HEK293 (cell line): ENCODE data around the gene BLZF1.

Experiments used
- CTCF ChIA-PET: fragments of 350-600 bp; formaldehyde crosslinking; extraction: SDS; loops from one replicate; lab custom pipeline; 2021; ENCODE audit warnings: antibody characterized with exemption; lab: Yijun Ruan, JAX
- POLR2A ChIA-PET: fragments of 300-600 bp; formaldehyde crosslinking; extraction: SDS; loops from one replicate; lab custom pipeline; 2020; ENCODE audit warnings: antibody characterized with exemption, inconsistent platforms; lab: Yijun Ruan, JAX
- H3K27ac ChIP-seq: fragments of 200-500 bp; sonication (Bioruptor generic); 2 replicates; pipeline ENCODE4 v1.5.1; 2014; ENCODE audit warnings: low read depth, low read length, control low read depth, inconsistent platforms; ENCODE audit errors: extremely low read depth
- H3K36me3 ChIP-seq, 2 experiments: fragments of 200-500 bp in 1 of 2; sonication (Bioruptor generic) in 1 of 2; 1 replicate in 1 of 2; 2 replicates in 1 of 2; pipeline ENCODE4 v1.5.1; 2014 to 2017; ENCODE audit warnings: inconsistent platforms in 2 of 2, low read length in 2 of 2; ENCODE audit not compliant: control insufficient read depth in 2 of 2, insufficient read depth in 1 of 2
- H3K4me1 ChIP-seq: fragments of 200-500 bp; sonication (Bioruptor generic); 2 replicates; pipeline ENCODE4 v1.5.1; 2014; ENCODE audit warnings: mild to moderate bottlenecking, low read length, inconsistent platforms; ENCODE audit not compliant: control insufficient read depth, insufficient read depth
- H3K4me3 ChIP-seq: 2 replicates; pipeline ENCODE4 v1.5.1; 2011; ENCODE audit warnings: low read depth, mild to moderate bottlenecking, control low read depth, low read length, moderate library complexity
- H3K9me3 ChIP-seq: fragments of 200-500 bp; sonication (Bioruptor generic); 2 replicates; pipeline ENCODE4 v1.5.1; 2014; ENCODE audit warnings: low read depth, low read length, inconsistent platforms; ENCODE audit not compliant: control insufficient read depth, insufficient read depth
- GLI4 ChIP-seq: fragments of 450-650 bp; formaldehyde crosslinking; IDR thresholded peaks from 2 replicates; pipeline ENCODE4 v1.5.1; 2016; ENCODE audit warnings: missing biosample characterization, missing genetic modification characterization
- KLF10 ChIP-seq: fragments of 450-650 bp; IDR thresholded peaks from 2 replicates; pipeline ENCODE4 v1.5.1; 2018; ENCODE audit warnings: missing biosample characterization, mild to moderate bottlenecking, missing genetic modification characterization
- KLF8 ChIP-seq: fragments of 450-650 bp; formaldehyde crosslinking; IDR thresholded peaks from 2 replicates; pipeline ENCODE4 v1.5.1; 2016; ENCODE audit warnings: missing biosample characterization, missing genetic modification characterization
- OVOL3 ChIP-seq: fragments of 450-650 bp; formaldehyde crosslinking; IDR thresholded peaks from 2 replicates; pipeline ENCODE4 v1.5.1; 2016; ENCODE audit warnings: missing biosample characterization, missing genetic modification characterization
- PRDM4 ChIP-seq: fragments of 450-650 bp; formaldehyde crosslinking; IDR thresholded peaks from 2 replicates; pipeline ENCODE4 v1.5.1; 2017; ENCODE audit warnings: missing biosample characterization, missing genetic modification characterization
- REPIN1 ChIP-seq: fragments of 450-650 bp; formaldehyde crosslinking; IDR thresholded peaks from 2 replicates; pipeline ENCODE4 v1.5.1; 2017; ENCODE audit warnings: missing biosample characterization, missing genetic modification characterization, low read depth
- SP3 ChIP-seq: fragments of 450-650 bp; formaldehyde crosslinking; IDR thresholded peaks from 2 replicates; pipeline ENCODE4 v1.5.1; 2016; ENCODE audit warnings: missing biosample characterization, missing genetic modification characterization
- ZBTB8A ChIP-seq: fragments of 450-650 bp; formaldehyde crosslinking; IDR thresholded peaks from 2 replicates; pipeline ENCODE4 v1.5.1; 2016; ENCODE audit warnings: missing biosample characterization, missing genetic modification characterization
- ZNF2 ChIP-seq: fragments of 450-650 bp; formaldehyde crosslinking; IDR thresholded peaks from 2 replicates; pipeline ENCODE4 v1.5.1; 2016; ENCODE audit warnings: missing biosample characterization, missing genetic modification characterization
- ZNF223 ChIP-seq: fragments of 450-650 bp; formaldehyde crosslinking; IDR thresholded peaks from 2 replicates; pipeline ENCODE4 v1.5.1; 2016; ENCODE audit warnings: missing biosample characterization, missing genetic modification characterization
- ZNF266 ChIP-seq: fragments of 450-650 bp; formaldehyde crosslinking; IDR thresholded peaks from 2 replicates; pipeline ENCODE4 v1.5.1; 2016; ENCODE audit warnings: missing biosample characterization, missing genetic modification characterization, low read depth
- ZNF280D ChIP-seq: fragments of 450-650 bp; formaldehyde crosslinking; IDR thresholded peaks from 2 replicates; pipeline ENCODE4 v1.5.1; 2016; ENCODE audit warnings: missing biosample characterization, missing genetic modification characterization
- ZNF350 ChIP-seq: fragments of 450-650 bp; formaldehyde crosslinking; IDR thresholded peaks from 2 replicates; pipeline ENCODE4 v1.5.0; 2017; ENCODE audit warnings: missing biosample characterization, mild to moderate bottlenecking, missing genetic modification characterization
- ZNF488 ChIP-seq: fragments of 450-650 bp; formaldehyde crosslinking; IDR thresholded peaks from 2 replicates; pipeline ENCODE4 v1.5.1; 2016; ENCODE audit warnings: missing biosample characterization, missing genetic modification characterization
- ZNF529 ChIP-seq: fragments of 450-650 bp; formaldehyde crosslinking; IDR thresholded peaks from 2 replicates; pipeline ENCODE4 v1.5.1; 2017; ENCODE audit warnings: missing genetic modification characterization, missing biosample characterization; ENCODE audit not compliant: insufficient replicate concordance
- ZNF548 ChIP-seq: fragments of 450-650 bp; formaldehyde crosslinking; IDR thresholded peaks from 2 replicates; pipeline ENCODE4 v1.5.1; 2016; ENCODE audit warnings: missing biosample characterization, missing genetic modification characterization
- ZNF560 ChIP-seq: fragments of 450-650 bp; formaldehyde crosslinking; IDR thresholded peaks from 2 replicates; pipeline ENCODE4 v1.5.1; 2017; ENCODE audit warnings: missing biosample characterization, missing genetic modification characterization, borderline replicate concordance
- ZNF561 ChIP-seq: fragments of 450-650 bp; IDR thresholded peaks from 2 replicates; pipeline ENCODE4 v1.5.1; 2018; ENCODE audit warnings: missing biosample characterization, missing genetic modification characterization, borderline replicate concordance
- ZNF677 ChIP-seq: fragments of 450-650 bp; IDR thresholded peaks from 2 replicates; pipeline ENCODE4 v1.5.0; 2018; ENCODE audit warnings: missing biosample characterization, mild to moderate bottlenecking, missing genetic modification characterization, moderate library complexity
- ZNF701 ChIP-seq: fragments of 450-650 bp; formaldehyde crosslinking; IDR thresholded peaks from 2 replicates; pipeline ENCODE4 v1.5.1; 2016; ENCODE audit warnings: missing biosample characterization, missing genetic modification characterization
- ZXDB ChIP-seq: fragments of 450-650 bp; formaldehyde crosslinking; IDR thresholded peaks from 2 replicates; pipeline ENCODE4 v1.5.1; 2016; ENCODE audit warnings: missing biosample characterization, missing genetic modification characterization
- TF ChIP-seq, protein P1 (sequence below): fragments of 450-650 bp; formaldehyde crosslinking; IDR thresholded peaks from 2 replicates; pipeline ENCODE4 v1.5.0; 2017; ENCODE audit warnings: missing biosample characterization, missing genetic modification characterization, borderline replicate concordance
- TF ChIP-seq, protein P2 (sequence below): fragments of 450-650 bp; formaldehyde crosslinking; IDR thresholded peaks from 2 replicates; pipeline ENCODE4 v1.5.1; 2016; ENCODE audit warnings: missing biosample characterization, missing genetic modification characterization

The BLZF1 gene, protein sequence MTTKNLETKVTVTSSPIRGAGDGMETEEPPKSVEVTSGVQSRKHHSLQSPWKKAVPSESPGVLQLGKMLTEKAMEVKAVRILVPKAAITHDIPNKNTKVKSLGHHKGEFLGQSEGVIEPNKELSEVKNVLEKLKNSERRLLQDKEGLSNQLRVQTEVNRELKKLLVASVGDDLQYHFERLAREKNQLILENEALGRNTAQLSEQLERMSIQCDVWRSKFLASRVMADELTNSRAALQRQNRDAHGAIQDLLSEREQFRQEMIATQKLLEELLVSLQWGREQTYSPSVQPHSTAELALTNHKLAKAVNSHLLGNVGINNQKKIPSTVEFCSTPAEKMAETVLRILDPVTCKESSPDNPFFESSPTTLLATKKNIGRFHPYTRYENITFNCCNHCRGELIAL

DNA sequence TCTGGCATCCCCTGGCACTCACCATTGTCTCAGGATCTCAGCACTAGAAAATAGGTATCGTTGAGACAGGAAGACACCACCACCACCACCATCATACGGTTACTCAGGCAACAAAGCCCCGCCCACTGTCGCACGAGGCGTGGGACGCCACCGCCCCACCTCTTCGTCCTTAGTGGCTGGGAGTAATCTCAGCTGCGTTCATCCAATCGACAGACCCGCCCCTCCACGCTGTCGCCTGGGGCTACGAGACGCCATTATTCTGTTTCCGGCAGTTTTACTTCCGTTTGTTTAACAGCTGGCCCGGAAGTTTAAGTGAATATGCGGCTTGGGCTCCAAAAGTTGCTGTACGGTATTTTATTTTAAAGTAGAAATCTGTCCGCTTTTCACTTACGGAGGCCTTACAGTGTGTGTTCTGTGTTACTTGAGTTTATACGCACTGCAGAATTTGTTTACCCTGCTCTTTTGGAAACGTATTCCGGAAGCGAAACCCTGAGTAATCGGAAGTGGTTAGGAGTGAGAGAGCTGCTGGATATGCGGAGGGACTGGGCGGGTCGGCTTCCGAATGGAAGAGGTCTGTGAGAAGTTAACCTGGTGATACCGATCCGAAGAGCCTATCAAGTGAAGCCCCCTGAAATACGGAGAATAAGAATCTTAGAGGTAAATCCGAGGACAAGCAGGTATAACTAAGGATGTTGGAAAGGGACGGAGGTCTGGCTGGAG lies at the start of gene BLZF1, which contains the start of gene NME7:
Gene BLZF1, plus strand, starts transcription at position 510 of the 720 bp plus-strand sequence. CDS start 1,328 bp downstream, outside the sequence.
Gene NME7, minus strand, starts transcription at position 112 of the 720 bp plus-strand sequence. Its CDS starts 87 bp downstream, at position 25.
- POLR2A ChIA-PET = interaction anchor here (0.8 to 1.8 kb wide), 4 partner anchors 9 to 118 kb away, joined by 3 to 11 read pairs (median 4); partner anchors contain the start of genes CCDC181 and SLC19A2
- peak within 1 kb of the TSS; percentile 83 for H3K4me3 ChIP-seq
- H3K27ac ChIP-seq = peak within 1 kb of the TSS; percentile 67
- H3K36me3 ChIP-seq = peaks cover 9 to 35% of the 10 kb centered on the region in 2 experiments; a peak in 2 of 3 replicates
- 0 out of 2 replicates have a peak, but pooled peaks cover 2% of the 10 kb centered on the region for H3K4me1 ChIP-seq
- no peaks in the 10 kb centered on the region for H3K9me3 ChIP-seq
- CTCF ChIA-PET = interaction anchor here (0.6 to 1.3 kb wide), 3 partner anchors 20 to 1025 kb away, joined by 3 to 4 read pairs (median 3); no protein-coding TSS in a partner anchor
- peak; percentile 92 for TF ChIP-seq ZNF561 (tag by site-specific recombination)
- TF ChIP-seq ZNF488 = no peak
- peak; percentile 96 for TF ChIP-seq ZXDB (tag by site-specific recombination)
- no peak for TF ChIP-seq ZNF548 (tag by site-specific recombination)
- TF ChIP-seq ZNF560 (tag by site-specific recombination) = no peak
- TF ChIP-seq SP3 (tag by site-specific recombination) = peak; percentile 87
- no peak for TF ChIP-seq REPIN1 (tag by site-specific recombination)
- TF ChIP-seq, protein P1, sequence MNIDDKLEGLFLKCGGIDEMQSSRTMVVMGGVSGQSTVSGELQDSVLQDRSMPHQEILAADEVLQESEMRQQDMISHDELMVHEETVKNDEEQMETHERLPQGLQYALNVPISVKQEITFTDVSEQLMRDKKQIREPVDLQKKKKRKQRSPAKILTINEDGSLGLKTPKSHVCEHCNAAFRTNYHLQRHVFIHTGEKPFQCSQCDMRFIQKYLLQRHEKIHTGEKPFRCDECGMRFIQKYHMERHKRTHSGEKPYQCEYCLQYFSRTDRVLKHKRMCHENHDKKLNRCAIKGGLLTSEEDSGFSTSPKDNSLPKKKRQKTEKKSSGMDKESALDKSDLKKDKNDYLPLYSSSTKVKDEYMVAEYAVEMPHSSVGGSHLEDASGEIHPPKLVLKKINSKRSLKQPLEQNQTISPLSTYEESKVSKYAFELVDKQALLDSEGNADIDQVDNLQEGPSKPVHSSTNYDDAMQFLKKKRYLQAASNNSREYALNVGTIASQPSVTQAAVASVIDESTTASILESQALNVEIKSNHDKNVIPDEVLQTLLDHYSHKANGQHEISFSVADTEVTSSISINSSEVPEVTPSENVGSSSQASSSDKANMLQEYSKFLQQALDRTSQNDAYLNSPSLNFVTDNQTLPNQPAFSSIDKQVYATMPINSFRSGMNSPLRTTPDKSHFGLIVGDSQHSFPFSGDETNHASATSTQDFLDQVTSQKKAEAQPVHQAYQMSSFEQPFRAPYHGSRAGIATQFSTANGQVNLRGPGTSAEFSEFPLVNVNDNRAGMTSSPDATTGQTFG (tag by site-specific recombination) = no peak
- no peak for TF ChIP-seq ZNF223 (tag by site-specific recombination)
- TF ChIP-seq, protein P2, sequence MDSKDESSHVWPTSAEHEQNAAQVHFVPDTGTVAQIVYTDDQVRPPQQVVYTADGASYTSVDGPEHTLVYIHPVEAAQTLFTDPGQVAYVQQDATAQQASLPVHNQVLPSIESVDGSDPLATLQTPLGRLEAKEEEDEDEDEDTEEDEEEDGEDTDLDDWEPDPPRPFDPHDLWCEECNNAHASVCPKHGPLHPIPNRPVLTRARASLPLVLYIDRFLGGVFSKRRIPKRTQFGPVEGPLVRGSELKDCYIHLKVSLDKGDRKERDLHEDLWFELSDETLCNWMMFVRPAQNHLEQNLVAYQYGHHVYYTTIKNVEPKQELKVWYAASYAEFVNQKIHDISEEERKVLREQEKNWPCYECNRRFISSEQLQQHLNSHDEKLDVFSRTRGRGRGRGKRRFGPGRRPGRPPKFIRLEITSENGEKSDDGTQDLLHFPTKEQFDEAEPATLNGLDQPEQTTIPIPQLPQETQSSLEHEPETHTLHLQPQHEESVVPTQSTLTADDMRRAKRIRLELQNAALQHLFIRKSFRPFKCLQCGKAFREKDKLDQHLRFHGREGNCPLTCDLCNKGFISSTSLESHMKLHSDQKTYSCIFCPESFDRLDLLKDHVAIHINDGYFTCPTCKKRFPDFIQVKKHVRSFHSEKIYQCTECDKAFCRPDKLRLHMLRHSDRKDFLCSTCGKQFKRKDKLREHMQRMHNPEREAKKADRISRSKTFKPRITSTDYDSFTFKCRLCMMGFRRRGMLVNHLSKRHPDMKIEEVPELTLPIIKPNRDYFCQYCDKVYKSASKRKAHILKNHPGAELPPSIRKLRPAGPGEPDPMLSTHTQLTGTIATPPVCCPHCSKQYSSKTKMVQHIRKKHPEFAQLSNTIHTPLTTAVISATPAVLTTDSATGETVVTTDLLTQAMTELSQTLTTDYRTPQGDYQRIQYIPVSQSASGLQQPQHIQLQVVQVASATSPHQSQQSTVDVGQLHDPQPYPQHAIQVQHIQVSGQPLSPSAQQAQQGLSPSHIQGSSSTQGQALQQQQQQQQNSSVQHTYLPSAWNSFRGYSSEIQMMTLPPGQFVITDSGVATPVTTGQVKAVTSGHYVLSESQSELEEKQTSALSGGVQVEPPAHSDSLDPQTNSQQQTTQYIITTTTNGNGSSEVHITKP (tag by site-specific recombination) = no peak; the same call in 1 of the 2 replicates
- TF ChIP-seq PRDM4 (tag by site-specific recombination) = no peak
- TF ChIP-seq ZNF2 = peak; percentile 73
- peak; percentile 66; the same call in 1 of the 2 replicates for TF ChIP-seq KLF8 (tag by site-specific recombination)
- TF ChIP-seq ZNF529 (tag by site-specific recombination) = no peak
- no peak for TF ChIP-seq ZNF677
- no peak for TF ChIP-seq GLI4
- TF ChIP-seq ZNF280D (tag by site-specific recombination) = no peak
- TF ChIP-seq ZNF701 (tag by site-specific recombination) = no peak
- TF ChIP-seq KLF10 = peak; percentile 91
- no peak; the same call in 1 of the 2 replicates for TF ChIP-seq OVOL3 (tag by site-specific recombination)
- no peak; the same call in 1 of the 2 replicates for TF ChIP-seq ZBTB8A (tag by site-specific recombination)
- peak; percentile 91 for TF ChIP-seq ZNF350 (tag by site-specific recombination)
- no peak for TF ChIP-seq ZNF266 (tag by site-specific recombination)
